22Rv1 (cell line): Measurements from ENCODE around the gene RAP1GAP2.

Experiments
- H3K27ac ChIP-seq: fragments of 450-650 bp; 2 replicates; pipeline ENCODE4 v1.5.1; 2017
- CTCF ChIP-seq: fragments of 450-650 bp; IDR thresholded peaks from 2 replicates; pipeline ENCODE4 v1.5.1; 2017; ENCODE audit warnings: mild to moderate bottlenecking
- ZFX ChIP-seq: fragments of 450-650 bp; IDR thresholded peaks from 2 replicates; pipeline ENCODE4 v1.6.1; 2017; ENCODE audit warnings: antibody characterized with exemption, borderline replicate concordance

RAP1GAP2 gene

GRCh38 chr17:2844416-2844815 lies 48.2 kb downstream of the RAP1GAP2 start:
- TF ChIP-seq CTCF (no peak), ZFX (no peak)
- H3K27ac ChIP-seq: no peak overlapping the region

- H3K27ac ChIP-seq: no peak overlapping the region
- no peak for TF ChIP-seq ZFX
Observed at GRCh38 chr17:2847381-2848333, 51.4 kb downstream of the RAP1GAP2 start.

- no peak overlapping the region for H3K27ac ChIP-seq
- TF ChIP-seq CTCF: no peak
- no peak for TF ChIP-seq ZFX
Observed at GRCh38 chr17:2849327-2849670, 53.1 kb downstream of the RAP1GAP2 start.

GRCh38 chr17:2850991-2851390 lies 54.8 kb downstream of the RAP1GAP2 start:
- TF ChIP-seq ZFX: no peak
- no peak for TF ChIP-seq CTCF
- H3K27ac ChIP-seq: no peak overlapping the region

GRCh38 chr17:2851615-2852014 lies 55.4 kb downstream of the RAP1GAP2 start:
- no peak overlapping the region for H3K27ac ChIP-seq
- no peak for TF ChIP-seq ZFX
- no peak for TF ChIP-seq CTCF

- H3K27ac ChIP-seq: no peak overlapping the region
- no peak for TF ChIP-seq CTCF
- TF ChIP-seq ZFX: no peak
Observed at GRCh38 chr17:2852221-2852620, 56.0 kb downstream of the RAP1GAP2 start.

- peak overlapping the region; percentile 59 for H3K27ac ChIP-seq
- TF ChIP-seq CTCF (no peak), ZFX (no peak)
Observed at GRCh38 chr17:2852729-2853282, 56.6 kb downstream of the RAP1GAP2 start.
